T-helper 1 cell (primary cell): ENCODE results near the gene ARSI.

Experiments used
- DNase-seq, 5 donors: peaks; one replicate each; pipeline ENCODE4 v3.0.0-alpha.2; 2012 to 2020

ARSI gene

DNA sequence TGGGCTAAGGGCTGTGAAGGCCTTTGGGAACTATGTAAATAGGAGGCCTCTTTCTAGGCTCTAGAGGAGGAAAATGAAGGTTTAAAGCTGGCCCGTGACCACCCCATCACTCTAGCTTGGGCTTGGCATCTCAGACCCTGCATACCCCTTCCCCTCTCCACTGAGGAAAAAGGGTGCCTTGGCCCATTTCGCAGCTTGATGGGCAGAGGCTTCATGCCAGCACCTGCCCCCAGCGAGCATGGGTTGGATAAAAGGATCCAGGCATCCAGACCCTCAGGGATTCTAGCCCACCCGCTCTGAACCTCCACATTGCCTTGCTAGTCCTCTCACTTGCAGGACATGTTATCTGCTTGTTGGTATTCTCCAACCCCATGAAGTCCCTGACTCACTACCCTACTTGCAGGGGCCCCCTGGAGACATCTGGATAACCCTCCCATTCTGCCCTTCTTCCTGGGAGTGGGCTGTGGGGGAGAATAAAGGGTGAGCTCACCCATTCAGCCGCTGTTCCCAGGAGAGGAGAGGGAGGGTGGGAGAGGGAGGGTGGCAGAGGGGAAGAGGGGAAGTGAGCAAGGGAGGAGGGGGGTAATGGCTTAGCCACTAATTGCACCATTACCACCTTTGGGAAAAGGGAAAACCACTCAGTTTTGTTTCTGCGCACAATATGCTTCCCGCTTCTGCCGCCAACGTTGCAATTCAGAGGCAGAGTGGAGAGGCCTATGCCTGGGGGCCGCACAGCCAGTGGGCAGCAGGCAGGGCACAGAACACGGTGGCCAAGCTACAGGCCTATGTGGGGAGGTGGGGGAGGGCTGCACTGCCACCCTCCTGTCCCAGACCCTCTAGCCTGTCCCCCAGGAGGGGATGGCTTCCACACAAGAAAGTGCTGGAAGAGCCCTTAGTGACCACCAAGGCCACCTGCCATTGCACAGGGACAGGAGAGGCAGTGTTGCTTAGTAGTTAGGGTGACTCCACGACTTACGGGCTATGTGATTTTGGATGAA is 11.0 kb downstream of the ARSI start:
- no peak for DNase-seq

DNA sequence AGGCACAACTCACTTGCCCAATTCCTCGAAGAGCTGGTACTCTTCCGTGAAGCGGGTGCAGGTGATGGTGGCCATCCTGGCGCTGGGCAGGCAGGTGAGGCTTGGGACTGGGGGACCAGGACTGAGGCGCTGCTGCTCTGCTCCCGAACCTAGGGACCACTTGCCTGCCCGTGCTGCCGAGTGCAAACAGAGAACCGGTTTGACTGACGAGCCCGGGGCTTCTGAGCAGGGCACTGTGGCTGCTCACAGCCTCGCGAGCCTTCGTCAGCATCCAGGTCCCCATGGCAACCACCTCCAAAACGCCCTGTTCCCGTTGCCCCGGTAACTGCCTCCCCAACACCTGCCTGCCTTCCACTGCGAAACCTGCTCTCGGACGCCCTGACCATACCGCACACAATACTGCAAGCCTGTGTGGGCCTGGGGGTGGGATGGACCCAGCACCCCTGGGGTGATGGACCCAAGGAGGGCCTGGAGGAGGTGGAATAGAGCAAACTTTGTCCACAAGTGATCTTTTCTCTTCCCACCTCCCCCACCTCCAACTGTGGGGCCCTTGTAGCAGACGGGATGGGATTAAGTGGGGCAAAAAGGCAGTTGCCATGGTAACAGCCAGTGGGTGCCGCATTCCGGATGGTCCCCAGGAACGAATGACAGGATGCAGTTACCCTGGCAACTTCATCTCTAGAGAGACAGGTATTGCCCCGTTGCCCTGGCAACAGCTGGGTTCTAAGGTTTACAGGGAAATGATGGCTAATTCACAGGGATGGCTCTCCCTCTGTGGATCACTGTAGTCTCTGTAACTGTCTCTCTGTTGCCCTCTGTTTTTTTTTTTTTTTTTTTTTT is 12.9 kb downstream of the ARSI start, which contains the start of gene CAMK2A:
Gene CAMK2A (minus strand): TSS at position 223 of the 840 bp plus-strand sequence. CDS start 148 bp downstream, at position 75.
- no peak for DNase-seq

DNA sequence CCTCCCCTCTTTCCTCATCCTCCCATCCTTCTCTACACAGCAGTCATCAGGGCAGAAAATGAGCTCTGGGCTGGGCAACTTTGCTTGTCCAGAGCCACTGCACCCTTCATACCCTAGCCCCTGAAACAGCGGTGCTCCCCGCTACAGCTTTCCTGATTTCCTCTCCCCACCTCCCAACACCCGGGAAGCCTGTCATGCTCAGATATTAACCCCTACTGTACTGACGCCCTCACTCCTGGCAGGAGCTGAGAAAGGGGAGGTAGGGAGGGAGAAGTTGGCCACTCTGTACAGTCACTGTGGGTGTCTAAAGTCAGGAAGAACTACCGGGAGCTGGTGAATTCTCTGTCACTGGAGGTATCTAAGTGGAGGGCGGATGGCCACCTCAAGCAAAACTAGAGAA is 13.9 kb downstream of the ARSI start:
- no peak for DNase-seq

DNA sequence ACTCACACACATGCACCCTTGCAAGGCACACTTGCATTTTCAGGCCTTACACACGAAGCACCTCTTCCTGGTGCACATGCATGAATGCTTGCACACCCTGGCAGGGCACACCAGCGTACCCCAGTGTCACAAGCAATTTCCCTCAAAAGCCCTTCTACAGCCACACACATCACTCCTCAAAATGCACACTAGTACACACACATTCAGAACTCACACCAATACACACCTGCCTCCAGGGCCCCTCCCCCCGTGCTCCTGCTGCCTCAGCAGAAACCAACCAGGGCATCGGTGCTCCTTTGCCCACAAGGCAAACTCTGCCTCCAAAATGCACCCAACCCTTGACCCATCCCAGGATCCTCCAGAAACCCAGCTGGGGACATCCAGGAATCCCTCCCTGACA is 14.3 kb downstream of the ARSI start:
- no peak for DNase-seq

DNA sequence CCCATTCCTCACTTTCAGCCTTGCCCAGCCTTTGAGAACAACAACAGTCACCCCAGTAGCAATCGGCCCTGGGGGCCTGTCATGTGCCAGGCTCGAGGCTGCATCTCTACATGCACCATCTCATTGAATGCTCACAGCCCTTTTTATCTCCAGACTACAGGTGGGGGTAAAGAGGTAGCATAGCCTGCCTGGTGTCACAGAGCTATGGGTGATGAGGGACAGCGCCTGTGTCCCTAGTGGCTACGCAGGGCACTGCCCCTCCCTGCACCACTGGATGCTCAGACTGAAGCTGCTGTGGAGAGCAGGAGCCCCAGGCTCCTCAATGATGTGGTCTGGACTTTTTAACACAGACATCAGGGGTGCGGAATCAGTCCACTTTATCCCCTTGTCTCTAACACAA is 15.9 kb downstream of the ARSI start:
- DNase-seq: no peak

DNA sequence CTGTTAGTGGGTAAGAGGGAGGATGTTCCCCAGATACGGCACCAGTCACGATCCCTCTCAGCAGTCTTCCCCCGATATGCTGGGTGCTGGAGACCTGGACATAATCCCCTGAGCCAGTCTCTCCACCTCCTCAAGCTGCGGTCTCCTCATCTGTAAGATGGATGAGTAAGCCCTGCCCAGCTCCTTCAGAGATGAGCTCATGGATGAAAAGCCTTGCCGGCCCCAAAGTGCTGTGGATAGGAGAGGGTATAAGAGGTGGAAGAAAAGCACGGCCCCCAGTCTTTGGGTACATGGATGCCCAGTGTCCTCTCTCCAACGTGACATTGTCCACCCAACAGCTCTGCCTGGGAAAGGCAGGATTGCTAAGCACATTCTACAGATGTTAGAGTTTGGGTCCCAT is 17.6 kb downstream of the ARSI start:
- no peak for DNase-seq

DNA sequence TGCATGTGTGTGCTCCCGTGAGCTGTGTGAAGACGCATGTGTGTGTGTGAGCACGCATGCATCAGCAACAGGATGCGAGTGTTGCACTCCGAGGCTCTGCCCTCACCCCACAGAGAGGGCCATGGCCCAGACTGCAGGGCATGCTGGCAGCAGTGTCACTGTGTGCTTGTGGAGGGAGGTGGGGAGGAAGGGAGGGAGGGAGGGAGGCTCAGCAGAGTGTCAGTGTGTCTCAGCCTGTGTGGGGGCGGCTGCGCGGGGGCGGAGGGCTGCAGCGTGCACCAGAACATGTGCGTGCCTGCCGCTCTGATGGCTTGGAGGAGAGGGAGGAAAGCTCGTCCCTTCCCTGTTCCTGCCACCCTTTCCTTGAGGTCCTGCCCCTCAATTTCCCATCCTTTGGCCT is 18.4 kb downstream of the ARSI start:
- DNase-seq: no peak

DNA sequence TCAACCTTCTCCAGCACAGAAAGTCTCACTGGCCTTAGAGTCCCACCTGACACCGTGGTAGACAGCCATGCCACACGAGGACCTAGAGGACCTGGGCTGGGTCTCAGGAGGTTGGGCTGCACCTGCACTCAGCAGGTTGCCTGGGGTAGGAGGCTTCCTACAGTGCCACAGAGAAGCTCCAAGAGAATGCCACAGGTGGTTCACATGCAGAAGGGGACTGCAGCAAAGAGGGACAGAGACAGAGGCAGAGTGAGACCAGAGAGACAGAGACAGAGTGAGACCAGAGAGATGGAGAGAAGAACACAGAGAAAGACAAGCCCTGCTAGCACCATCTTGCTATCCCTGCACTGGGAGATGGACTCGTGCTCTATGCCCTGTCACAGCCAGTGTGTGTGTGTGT is 18.8 kb downstream of the ARSI start:
- no peak for DNase-seq

DNA sequence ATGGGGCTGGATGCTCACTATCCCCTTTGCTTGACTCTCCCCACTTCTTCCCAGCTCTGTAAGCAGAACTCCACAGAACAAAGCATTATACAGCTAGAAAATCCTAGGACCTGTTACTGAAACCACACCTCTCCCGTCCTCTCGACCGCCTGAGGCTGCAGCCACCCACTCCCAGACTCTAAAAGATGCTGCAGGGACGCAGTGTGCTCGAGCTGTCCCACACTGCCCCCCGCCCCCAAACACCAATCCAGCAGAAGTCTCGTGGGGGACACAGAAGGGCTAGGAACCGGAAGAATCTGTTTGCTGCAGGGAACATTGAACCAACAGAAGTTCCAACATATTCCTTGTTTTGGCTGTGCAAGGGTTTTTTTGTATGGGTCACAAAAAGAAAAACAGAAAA is 20.7 kb downstream of the ARSI start:
- DNase-seq: no peak

DNA sequence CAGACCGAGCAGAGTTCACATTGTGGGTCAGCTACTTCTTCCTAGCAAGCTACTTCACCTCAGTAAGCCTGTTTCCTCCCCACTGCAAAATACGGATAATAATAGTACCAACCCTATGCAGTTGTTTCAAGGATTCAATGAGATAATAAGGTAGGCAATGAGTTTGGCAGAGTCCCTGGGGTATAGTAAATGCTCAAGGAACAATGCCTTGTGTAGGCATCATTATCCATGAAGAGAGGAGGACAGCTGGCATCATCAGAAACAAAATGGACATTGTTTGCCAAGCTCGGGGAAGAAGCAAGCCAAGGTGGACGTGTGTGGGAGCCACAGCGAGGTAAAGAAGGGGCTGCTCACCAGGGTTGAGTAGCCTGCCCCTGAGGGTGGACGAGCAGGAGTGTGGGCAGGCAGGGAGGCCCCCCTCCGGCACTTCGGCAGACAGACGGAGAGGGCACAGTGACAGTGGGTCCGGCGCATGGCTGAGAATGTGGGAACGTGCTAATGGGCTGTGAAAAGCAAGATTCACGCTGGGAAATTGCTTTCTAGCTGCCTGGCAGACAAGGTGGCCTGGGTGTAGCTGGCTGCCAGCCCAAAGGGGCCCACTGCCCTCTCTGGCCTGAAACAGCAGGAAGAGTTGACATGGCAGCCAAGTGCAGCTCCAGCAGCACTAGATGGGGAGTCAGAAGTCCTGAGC is 23.2 kb downstream of the ARSI start:
- DNase-seq: no peak

DNA sequence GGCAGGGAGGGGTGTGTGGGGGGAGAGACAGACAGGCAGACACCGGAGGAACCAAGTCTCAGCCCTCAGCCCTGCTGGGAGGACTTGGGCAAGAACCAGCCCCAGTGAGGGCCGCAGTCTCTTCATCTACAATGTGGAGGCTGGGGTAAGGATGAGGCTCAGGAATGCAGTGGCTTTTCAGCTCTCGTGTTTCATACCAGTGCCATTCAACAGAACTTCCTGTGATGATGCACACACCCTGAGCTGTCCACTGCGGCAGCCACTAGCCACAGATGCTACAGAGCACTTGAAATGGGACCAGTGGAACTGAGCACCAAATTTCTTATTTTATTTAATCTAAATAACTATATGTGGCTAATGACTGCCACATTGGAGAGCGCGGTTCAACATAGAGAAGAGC is 23.8 kb downstream of the ARSI start:
- no peak for DNase-seq

DNA sequence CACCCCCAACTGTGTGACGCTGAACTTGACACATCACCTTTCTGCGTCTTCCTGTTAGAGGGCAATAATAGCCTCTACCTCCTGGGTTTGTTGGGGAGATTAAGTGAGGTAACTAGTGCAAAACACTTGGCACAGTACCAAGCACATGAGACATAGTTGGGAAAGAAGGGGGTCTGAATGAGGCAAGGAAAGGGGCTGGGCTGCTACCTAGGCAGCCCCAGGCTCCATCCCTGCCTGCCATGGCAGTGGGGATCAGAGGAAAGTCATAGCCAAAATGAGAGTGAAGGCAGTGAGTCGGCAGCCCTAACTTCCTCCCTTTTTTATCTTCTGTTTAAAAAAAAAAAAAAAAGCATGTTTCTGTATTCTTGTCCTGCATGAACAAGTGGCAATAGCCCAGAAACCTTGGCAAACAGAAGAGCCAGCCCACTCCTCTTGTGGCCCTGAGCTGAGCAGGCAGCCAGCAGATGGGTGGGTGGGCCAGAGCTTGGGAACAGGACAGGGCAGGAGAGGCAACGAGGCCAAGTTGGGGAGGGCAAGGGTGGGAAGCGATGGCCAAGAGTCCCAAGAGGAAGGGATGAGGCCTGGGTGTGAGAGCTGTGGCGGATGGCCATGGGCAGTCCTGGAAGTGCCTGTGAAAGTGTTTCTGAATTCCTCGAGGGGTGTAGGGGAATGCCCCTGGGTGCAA is 24.5 kb downstream of the ARSI start:
- no peak for DNase-seq

DNA sequence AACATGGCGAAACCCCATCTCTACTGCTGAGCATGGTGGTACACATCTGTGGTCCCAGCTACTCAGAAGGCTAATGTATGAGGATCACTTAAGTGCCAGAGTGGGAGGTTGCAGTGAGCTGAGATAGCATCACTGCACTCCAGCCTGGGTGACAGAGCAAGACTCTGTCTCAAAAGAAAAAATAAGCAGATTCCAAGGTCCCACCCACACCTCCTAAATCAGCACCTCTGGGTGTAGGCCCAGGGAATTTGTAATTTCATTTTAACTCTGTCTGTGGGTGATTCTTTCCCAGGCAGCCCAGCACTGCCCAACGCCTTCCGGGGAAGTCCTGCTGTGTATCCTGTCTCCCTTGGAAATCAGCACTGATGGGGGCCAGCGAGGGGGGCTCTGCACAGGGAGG is 25.7 kb downstream of the ARSI start:
- DNase-seq: no peak

DNA sequence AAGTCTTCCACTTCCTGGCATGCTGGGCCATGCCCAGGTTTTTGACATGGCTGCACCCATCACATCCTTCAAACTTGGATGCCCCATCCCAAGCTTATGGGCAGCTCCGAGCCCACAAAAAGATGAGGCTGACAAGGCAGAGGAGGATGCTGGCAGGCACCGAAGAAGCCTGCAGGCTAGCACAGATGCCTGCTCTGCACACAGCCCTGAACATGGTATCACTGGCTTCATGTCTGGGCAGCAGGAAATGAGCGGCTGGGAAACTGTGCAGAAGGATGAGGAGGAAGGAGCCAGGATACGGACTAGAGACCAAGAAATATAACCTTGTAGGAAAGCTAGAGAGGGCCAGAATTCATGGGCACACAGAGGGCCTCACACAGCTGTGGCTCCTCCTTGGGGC is 27.9 kb downstream of the ARSI start:
- DNase-seq: no peak

DNA sequence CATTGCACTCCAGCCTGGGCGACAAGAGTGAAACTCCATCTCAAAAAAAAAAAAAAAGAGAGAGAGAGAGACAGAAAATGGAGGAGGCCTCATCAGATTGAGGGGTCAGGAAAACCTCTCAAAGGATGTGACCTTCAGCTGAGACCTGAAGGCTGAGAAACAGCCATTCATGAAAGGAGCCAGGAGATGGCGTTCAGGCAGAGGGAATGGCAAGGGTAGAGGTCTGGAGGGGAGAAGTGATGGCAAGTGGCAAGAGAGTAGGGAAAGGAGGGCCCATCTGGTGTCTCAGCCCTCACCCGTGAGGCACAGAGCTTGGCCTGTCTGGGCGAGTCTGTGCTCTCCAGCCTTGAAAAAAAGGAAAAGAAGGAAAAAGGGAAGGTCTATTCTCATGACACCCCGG is 30.2 kb downstream of the ARSI start:
- DNase-seq: no peak

DNA sequence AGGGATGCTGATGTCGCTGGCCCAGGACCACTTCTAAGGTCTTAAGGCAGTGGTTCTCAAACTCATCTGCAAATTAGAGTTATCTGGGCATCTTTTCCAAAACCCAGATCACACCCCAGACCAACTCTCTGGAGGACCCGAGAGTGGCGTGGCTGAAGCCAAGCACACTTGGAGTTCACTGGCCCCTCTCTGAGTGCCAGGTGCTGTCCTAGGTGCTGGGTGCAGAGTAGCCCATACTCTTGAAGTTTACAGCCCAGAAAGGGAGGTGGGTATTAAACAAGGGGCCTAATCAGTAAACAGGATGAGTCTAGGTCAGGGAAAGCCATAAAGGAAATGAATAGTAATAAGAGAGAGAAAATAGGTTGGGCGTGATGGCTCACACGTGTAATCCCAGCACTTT is 30.8 kb downstream of the ARSI start:
- no peak for DNase-seq

DNA sequence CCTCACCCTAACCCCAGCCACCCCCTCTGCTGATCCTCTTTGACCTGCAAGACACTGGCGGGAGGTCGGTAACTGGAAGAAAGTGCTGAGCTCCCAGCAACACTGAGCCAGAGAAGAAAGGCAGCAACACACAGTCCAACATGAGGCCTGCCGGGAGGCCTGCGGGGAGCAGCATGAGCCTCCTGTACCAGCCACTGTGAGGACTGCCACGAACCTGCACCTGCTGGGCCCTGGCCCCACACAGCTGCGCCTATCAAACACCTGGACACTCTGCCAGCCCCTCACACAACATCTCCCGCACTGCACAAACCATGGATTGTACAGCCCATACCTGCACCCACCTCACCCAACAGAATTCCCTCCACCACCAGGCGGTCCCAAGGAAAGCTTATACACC is 31.4 kb downstream of the ARSI start:
- no peak for DNase-seq

DNA sequence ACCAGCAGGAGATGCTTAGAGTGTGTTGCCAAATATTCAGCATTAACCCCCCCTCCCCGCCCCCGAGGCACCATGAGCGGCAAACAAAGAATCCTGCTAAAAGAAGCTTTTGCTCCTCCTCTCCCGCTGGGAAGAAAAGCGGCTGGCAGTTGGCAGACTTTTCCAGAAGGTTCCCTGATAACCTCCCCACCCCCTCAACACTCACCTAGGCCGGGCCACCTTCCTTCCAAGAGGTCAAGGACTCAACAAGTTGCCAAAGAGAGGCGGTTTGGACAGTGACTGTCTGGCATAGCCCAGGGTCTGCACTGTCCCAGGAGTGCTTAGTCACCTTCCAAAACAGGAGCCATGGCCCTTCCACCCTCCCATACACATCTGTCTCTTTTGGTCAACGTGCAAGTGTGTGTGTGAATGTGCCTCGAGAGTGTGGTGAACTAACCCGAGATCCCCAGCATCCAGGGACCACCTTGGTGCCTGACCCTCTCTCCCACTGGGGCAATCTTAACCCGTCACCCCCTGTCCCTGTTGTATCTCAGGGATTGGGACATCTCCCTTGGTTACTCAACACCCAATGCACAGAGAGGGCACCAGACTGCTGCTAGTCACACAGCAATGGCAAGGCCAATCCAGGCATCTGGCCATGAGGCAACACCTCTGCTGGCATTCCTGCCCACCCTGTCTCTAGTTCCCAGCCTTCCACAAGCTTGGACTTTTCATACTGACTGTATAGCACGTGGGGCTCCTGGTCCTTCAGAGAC is 32.0 kb downstream of the ARSI start:
- no peak for DNase-seq

DNA sequence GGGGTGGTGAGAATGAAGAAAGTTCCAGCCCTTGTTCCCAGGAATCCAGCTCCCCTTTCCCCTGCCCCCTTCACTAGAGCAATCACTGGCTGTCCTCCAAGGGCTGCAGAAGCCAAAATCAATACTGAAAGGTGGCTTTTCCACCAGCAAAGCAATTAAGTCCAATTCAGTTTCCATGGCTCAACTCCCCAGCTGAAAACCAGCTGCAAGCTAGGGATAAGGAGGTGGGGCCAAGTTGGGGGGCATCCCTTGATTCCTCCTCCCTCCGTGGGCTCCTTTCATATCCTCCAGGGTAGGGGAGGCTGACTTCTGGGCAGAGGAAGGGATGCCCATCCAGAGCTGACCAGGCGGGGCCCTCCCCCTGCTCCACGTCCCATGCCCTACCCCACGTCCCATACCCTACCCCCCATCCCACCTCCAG is 35.8 kb downstream of the ARSI start:
- DNase-seq: no peak

DNA sequence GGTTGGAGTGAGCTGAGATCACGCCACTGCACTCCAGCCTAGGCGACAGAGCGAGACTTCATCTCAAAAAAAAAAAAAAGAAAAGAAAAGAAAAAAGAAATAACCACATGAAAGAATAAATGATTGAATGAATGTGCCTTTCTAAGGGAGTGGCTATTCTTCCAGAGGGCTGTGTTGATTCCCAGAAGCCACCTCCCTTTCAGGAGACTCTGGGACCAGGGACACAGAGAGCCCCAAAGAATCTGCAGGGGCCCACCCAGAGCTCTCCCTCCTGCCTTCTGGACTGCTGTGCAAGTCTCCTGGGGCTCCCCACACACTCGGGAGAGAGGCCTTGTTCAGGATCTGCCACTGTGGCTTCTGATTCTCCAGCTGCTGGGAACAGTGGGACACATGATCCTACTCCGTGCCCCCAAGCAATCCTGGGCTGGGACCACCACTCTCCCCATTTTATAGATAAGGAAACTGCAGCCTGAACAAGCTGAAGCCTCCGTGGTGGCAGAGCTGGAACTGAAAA is 36.8 kb downstream of the ARSI start:
- no peak for DNase-seq
